K562 (cell line): ENCODE results near the gene TUBA8. TPM values are rescaled to one million over a fixed set of nuclear protein-coding genes. Genes with fewer than 3 reads are reported as not detected.

Experiments
- ATAC-seq: fragments of 200-7000 bp; cut with Tn5 transposase; 3 replicates; pipeline ENCODE4 v1.9.1; 2020; ENCODE audit warnings: moderate library complexity
- BruUV-seq: library from RNA; stranded (reverse); fragments of 400-500 nt; replicated peaks from 2 replicates; lab custom pipeline; 2021; lab: Mats Ljungman, UMichigan
- CTCF ChIA-PET: fragments of 300-600 bp; formaldehyde crosslinking; extraction: SDS; loops from one replicate; lab custom pipeline; 2021; ENCODE audit warnings: low intra/inter-chr PET ratio; lab: Yijun Ruan, JAX
- POLR2A ChIA-PET: fragments of 300-600, 350-650 bp; sonication (Branson Sonifier 250); formaldehyde crosslinking; extraction: SDS; loops from one replicate; lab custom pipeline; 2021; ENCODE audit warnings: antibody characterized with exemption, inconsistent platforms; lab: Yijun Ruan, JAX
- DNase-seq, 4 experiments: peaks; one replicate each; pipeline versions ENCODE4 v3.0.0 to v3.0.0-alpha.2; 2011 to 2018; ENCODE audit warnings: low spot score in 3 of 4, mixed read lengths in 3 of 4; ENCODE audit errors: extremely low read depth in 1 of 4
- FAIRE-seq: peaks from 2 replicates; lab custom pipeline; 2011; peaks lifted over from hg19 to GRCh38; lab: Jason Lieb, UNC
- H2AFZ ChIP-seq: 2 replicates; pipeline ENCODE4 v1.6.0; 2011; ENCODE audit warnings: low read depth, low read length, control low read depth, inconsistent platforms
- H3K27ac ChIP-seq: fragments of 200-600 bp; 3 replicates; pipeline ENCODE4 v1.8.0; 2011; ENCODE audit warnings: low read depth, mild to moderate bottlenecking, control low read depth, inconsistent platforms, low read length, moderate library complexity, mixed read lengths; ENCODE audit errors: extremely low read depth
- H3K27me3 ChIP-seq, 2 experiments: fragments of 300-600 bp in 1 of 2; 2 replicates in 1 of 2; 3 replicates in 1 of 2; pipeline versions ENCODE4 v1.6.0 to v1.8.0; 2011; ENCODE audit warnings: inconsistent platforms in 2 of 2, low read length in 2 of 2, mild to moderate bottlenecking in 1 of 2, mixed read lengths in 1 of 2, moderate library complexity in 1 of 2; ENCODE audit not compliant: control insufficient read depth in 2 of 2, insufficient read depth in 2 of 2
- H3K36me3 ChIP-seq: fragments of 300-600 bp; 3 replicates; pipeline ENCODE4 v1.8.0; 2011; ENCODE audit warnings: mild to moderate bottlenecking, low read length, inconsistent platforms; ENCODE audit not compliant: control insufficient read depth, insufficient read depth
- H3K4me1 ChIP-seq, 2 experiments: fragments of 200-600 bp in 1 of 2; replicated peaks in 1 of 2; 2 replicates in 1 of 2; 3 replicates in 1 of 2; pipeline versions ENCODE4 v1.5.1 to v1.8.0; 2011; ENCODE audit warnings: inconsistent platforms in 2 of 2, low read length in 2 of 2, mild to moderate bottlenecking in 1 of 2, mixed read lengths in 1 of 2, moderate library complexity in 1 of 2; ENCODE audit not compliant: control insufficient read depth in 2 of 2, insufficient read depth in 2 of 2
- H3K4me2 ChIP-seq: 2 replicates; pipeline ENCODE4 v1.6.1; 2011; ENCODE audit warnings: low read length, control low read depth, inconsistent platforms, mixed read lengths; ENCODE audit not compliant: insufficient read depth
- H3K4me3 ChIP-seq: fragments of 200-600 bp; sonication (generic), shearing (Covaris generic); 2 replicates; pipeline ENCODE4 v1.5.1; 2016; ENCODE audit warnings: control low read depth, inconsistent platforms
- H3K79me2 ChIP-seq: fragments of 200-600 bp; 3 replicates; pipeline ENCODE4 v1.8.0; 2011; ENCODE audit warnings: low read length, inconsistent platforms; ENCODE audit not compliant: control insufficient read depth, insufficient read depth
- H3K9ac ChIP-seq, 2 experiments: 2 replicates each; pipeline versions ENCODE4 v1.6.0 to v1.6.1; 2011; ENCODE audit warnings: low read depth in 2 of 2, low read length in 2 of 2, control low read depth in 1 of 2, inconsistent platforms in 1 of 2, mild to moderate bottlenecking in 1 of 2, mixed read lengths in 1 of 2; ENCODE audit not compliant: insufficient read depth in 1 of 2
- H3K9me1 ChIP-seq: one replicate; pipeline ENCODE4 v1.6.0; 2011; ENCODE audit warnings: inconsistent platforms, mild to moderate bottlenecking, low read length, moderate library complexity; ENCODE audit not compliant: control insufficient read depth, insufficient read depth
- H3K9me3 ChIP-seq: replicated peaks from 2 replicates; pipeline ENCODE4 v1.5.1; 2011; ENCODE audit warnings: low read depth, low read length, inconsistent platforms; ENCODE audit not compliant: control insufficient read depth, insufficient read depth
- H4K20me1 ChIP-seq: replicated peaks from 2 replicates; pipeline ENCODE4 v1.6.1; 2011; ENCODE audit warnings: low read length, inconsistent platforms, mixed read lengths; ENCODE audit not compliant: control insufficient read depth, insufficient read depth
- ATF1 ChIP-seq, 2 experiments: fragments of 450-650 bp in 1 of 2; IDR thresholded peaks; 2 replicates each; pipeline ENCODE4 v1.6.1; 2016; ENCODE audit warnings: missing compliant biosample characterization in 1 of 2, missing genetic modification characterization in 1 of 2
- NFE2 ChIP-seq: IDR thresholded peaks from 2 replicates; pipeline ENCODE4 v1.6.1; 2014; ENCODE audit warnings: antibody characterized with exemption, low read depth
- PHTF2 ChIP-seq: fragments of 250-450 bp; sonication (Bioruptor Pico); IDR thresholded peaks from 2 replicates; pipeline ENCODE4 v1.5.0; 2021; ENCODE audit warnings: mild to moderate bottlenecking
- ZNF316 ChIP-seq: fragments of 450-650 bp; IDR thresholded peaks from 2 replicates; pipeline ENCODE4 v1.6.1; 2016
- ZNF79 ChIP-seq: fragments of 250-450 bp; sonication (Bioruptor Pico); IDR thresholded peaks from 2 replicates; pipeline ENCODE4 v1.4.0; 2020; ENCODE audit warnings: low read depth, mild to moderate bottlenecking, moderate library complexity
- WGBS: fragments of 100-300 bp; shearing (Covaris generic); methylation state at CpG from one replicate; pipeline ENCODE4 v1.1.6; 2016; ENCODE audit warnings: low coverage, mixed read lengths; ENCODE audit not compliant: insufficient coverage; ENCODE audit errors: missing lambda C conversion rate; 5-methylcytosine and 5-hydroxymethylcytosine counted together
- in situ Hi-C: fragments of 300-500 bp; cut with MboI; formaldehyde crosslinking; loops from 4 replicates; pipeline ENCODE4 v1.15.0; 2018; ENCODE audit warnings: inconsistent platforms, mixed read lengths
- intact Hi-C: fragments of 100-400 bp; cut with micrococcal nuclease; formaldehyde crosslinking; loops from 2 replicates; pipeline ENCODE4 v1.14.2; 2022
- polyA plus RNA-seq, 8 experiments: library from polyadenylated mRNA; depleted of rRNA in 4 of 8; stranded (reverse) in 5 of 8; unstranded in 3 of 8; fragments of >200 nt; fragmentation: Nextera tagmentation in 2 of 8; fragmentation: Illumina TruSeq in 1 of 8; extraction: Ambion mirVana in 2 of 8; extraction: Trizol in 1 of 8; gene quantifications; 2 replicates each; pipeline versions ENCODE4 v1.2.1 to v1.2.3, GENCODE V29; 2011 to 2014; ENCODE audit warnings: inconsistent platforms in 1 of 8, missing spikeins in 1 of 8
- total RNA-seq, 7 experiments: library from RNA; depleted of rRNA in 6 of 7; stranded (reverse); fragments of >200 nt in 6 of 7; fragmentation: Illumina TruSeq in 2 of 7; extraction: Trizol in 2 of 7; gene quantifications; 2 replicates each; pipeline versions ENCODE4 v1.2.1 to v1.2.3, GENCODE V29; 2011 to 2021; ENCODE audit warnings: low replicate concordance in 1 of 7
- TF ChIP-seq, protein P1 (sequence below): fragments of 450-650 bp; IDR thresholded peaks from 2 replicates; pipeline ENCODE4 v1.6.1; 2018; ENCODE audit not compliant: partially characterized antibody
- TF ChIP-seq, protein P2 (sequence below), 3 experiments: fragments of 200-800 bp in 1 of 3; sonication (Bioruptor generic) in 1 of 3; sonication (generic) in 1 of 3; formaldehyde crosslinking in 1 of 3; IDR thresholded peaks; 2 replicates each; pipeline versions ENCODE4 v1.6.1 to v1.8.0; 2016 to 2022; ENCODE audit warnings: mild to moderate bottlenecking in 2 of 3, missing compliant biosample characterization in 2 of 3, missing genetic modification characterization in 2 of 3, missing genetic modification reagents in 1 of 3

TUBA8 gene
- total and polyA plus RNA-seq, 9 of the 15 experiments (the other 6 are each of a cell fraction or from before 2014, with no cell fraction given), result 0.07 to 1.1 (median 0.65) TPM

DNA sequence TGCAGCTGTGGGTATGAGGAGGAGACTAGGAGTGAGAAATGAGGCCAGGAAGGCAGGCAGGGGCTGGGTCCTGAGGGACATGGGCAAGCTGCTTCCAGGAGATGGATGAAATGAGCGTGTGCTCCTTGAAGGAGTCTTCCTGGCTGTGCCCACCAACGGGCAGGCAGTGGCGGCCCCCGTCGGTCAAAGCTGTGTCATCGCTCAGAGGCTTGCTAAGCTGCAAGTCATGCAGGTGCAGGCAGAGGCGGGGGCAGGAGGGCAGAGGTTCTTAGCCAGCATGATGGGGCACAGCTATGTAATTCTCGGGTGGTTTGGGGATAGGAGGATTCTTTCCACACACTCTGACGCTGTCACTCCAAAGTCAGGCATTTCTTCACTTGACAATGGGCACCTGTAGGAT lies 45.4 kb upstream of the TUBA8 start:
- POLR2A ChIA-PET, result interaction anchor here (1.0 to 1.6 kb wide), 3 partner anchors 9 to 13 kb away, joined by 3 to 4 read pairs (median 4); partner anchors contain the start of gene PEX26
- TF ChIP-seq ZNF316 (0 out of 2 replicates have a peak, but pooled peaks have one; percentile 4), NFE2 (peak; percentile 6; the same call in 1 of the 2 replicates), ATF1 (CRISPR knock-in tag; IDR thresholded peaks at IDR 0.05) (no peak), ATF1 (tag; IDR thresholded peaks at IDR 0.05) (no peak), ZNF79 (CRISPR knock-in tag) (no peak), PHTF2 (no peak)
- TF ChIP-seq, protein P1, sequence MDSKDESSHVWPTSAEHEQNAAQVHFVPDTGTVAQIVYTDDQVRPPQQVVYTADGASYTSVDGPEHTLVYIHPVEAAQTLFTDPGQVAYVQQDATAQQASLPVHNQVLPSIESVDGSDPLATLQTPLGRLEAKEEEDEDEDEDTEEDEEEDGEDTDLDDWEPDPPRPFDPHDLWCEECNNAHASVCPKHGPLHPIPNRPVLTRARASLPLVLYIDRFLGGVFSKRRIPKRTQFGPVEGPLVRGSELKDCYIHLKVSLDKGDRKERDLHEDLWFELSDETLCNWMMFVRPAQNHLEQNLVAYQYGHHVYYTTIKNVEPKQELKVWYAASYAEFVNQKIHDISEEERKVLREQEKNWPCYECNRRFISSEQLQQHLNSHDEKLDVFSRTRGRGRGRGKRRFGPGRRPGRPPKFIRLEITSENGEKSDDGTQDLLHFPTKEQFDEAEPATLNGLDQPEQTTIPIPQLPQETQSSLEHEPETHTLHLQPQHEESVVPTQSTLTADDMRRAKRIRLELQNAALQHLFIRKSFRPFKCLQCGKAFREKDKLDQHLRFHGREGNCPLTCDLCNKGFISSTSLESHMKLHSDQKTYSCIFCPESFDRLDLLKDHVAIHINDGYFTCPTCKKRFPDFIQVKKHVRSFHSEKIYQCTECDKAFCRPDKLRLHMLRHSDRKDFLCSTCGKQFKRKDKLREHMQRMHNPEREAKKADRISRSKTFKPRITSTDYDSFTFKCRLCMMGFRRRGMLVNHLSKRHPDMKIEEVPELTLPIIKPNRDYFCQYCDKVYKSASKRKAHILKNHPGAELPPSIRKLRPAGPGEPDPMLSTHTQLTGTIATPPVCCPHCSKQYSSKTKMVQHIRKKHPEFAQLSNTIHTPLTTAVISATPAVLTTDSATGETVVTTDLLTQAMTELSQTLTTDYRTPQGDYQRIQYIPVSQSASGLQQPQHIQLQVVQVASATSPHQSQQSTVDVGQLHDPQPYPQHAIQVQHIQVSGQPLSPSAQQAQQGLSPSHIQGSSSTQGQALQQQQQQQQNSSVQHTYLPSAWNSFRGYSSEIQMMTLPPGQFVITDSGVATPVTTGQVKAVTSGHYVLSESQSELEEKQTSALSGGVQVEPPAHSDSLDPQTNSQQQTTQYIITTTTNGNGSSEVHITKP, result no peak
- TF ChIP-seq, protein P2, sequence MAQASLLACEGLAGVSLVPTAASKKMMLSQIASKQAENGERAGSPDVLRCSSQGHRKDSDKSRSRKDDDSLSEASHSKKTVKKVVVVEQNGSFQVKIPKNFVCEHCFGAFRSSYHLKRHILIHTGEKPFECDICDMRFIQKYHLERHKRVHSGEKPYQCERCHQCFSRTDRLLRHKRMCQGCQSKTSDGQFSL (CRISPR knock-in tag; IDR thresholded peaks at IDR 0.05), result no peak
- TF ChIP-seq, protein P2 (tag; IDR thresholded peaks at IDR 0.05), result no peak
- TF ChIP-seq, all 486 proteins: peak for 2
- DNase-seq, result no peak
- no peaks in the 10 kb centered on the region for H3K9me1 ChIP-seq
- in situ Hi-C loops, result loop anchor here (5.0 kb wide), 1 partner anchor 323 kb away; no protein-coding TSS in a partner anchor
- no peaks in the 10 kb centered on the region for H3K79me2 ChIP-seq
- no peak for FAIRE-seq
- H3K4me3 ChIP-seq, result no peak overlapping the region
- peaks cover 5% of the 10 kb centered on the region; the same call in 1 of the 2 replicates for H4K20me1 ChIP-seq
- CTCF ChIA-PET, result no interaction called here
- intact Hi-C loops, result loop anchor here (10.0 kb wide), 1 partner anchor 290 kb away; the partner anchor contains the start of gene BID
- H3K9me3 ChIP-seq, result no peaks in the 10 kb centered on the region
- no peak overlapping the region for H2AFZ ChIP-seq
- peaks cover 65 to 70% of the 10 kb centered on the region in 2 experiments for H3K27me3 ChIP-seq
- no peaks in the 10 kb centered on the region for H3K4me1 ChIP-seq
- H3K4me2 ChIP-seq, result no peak overlapping the region
- H3K27ac ChIP-seq, result no peak overlapping the region
- 0% methylated on average over 9 of the region's 9 CpGs for WGBS
- H3K36me3 ChIP-seq, result no peaks in the 10 kb centered on the region
- ATAC-seq, result no peak
- H3K9ac ChIP-seq, result no peak overlapping the region
- no TSS peak for BruUV-seq
